HCT116 (cell line): Measurements from ENCODE around the gene HLA-F. TPM values are rescaled to one million over a fixed set of nuclear protein-coding genes. Genes with fewer than 3 reads are reported as not detected.
A peak's percentile ranks its signal among the peaks of the same experiment; 100 is the strongest.

Experiments used
- ATAC-seq: fragments of 200-7000 bp; cut with Tn5 transposase; 2 replicates; pipeline ENCODE4 v1.9.1; 2020; ENCODE audit warnings: mild to moderate bottlenecking, moderate library complexity
- BruUV-seq: library from RNA; stranded (reverse); fragments of 400-500 nt; replicated peaks from 2 replicates; lab custom pipeline; 2021; lab: Mats Ljungman, UMichigan
- CTCF ChIA-PET: fragments of 300-600 bp; sonication (Branson Sonifier 250); formaldehyde crosslinking; loops from one replicate; lab custom pipeline; 2021; ENCODE audit warnings: antibody characterized with exemption; lab: Charles Lee
- POLR2A ChIA-PET: fragments of 300-600, 350-600 bp; sonication (Branson Sonifier 250); formaldehyde crosslinking; loops from one replicate; lab custom pipeline; 2021; ENCODE audit warnings: antibody characterized with exemption; lab: Charles Lee
- RAD21 ChIA-PET, 2 experiments: fragments of 300-600 bp; sonication (Branson Sonifier 250); formaldehyde crosslinking; loops; one replicate each; lab custom pipeline; 2023; ENCODE audit warnings: low total read pairs in 2 of 2; ENCODE audit not compliant: uncharacterized antibody in 2 of 2, unreplicated experiment in 2 of 2, low non-redundant PET in 1 of 2; lab: Charles Lee
- DNase-seq: peaks from one replicate; pipeline ENCODE4 v3.0.0-alpha.2; 2010; ENCODE audit warnings: low read depth, low spot score
- H2AFZ ChIP-seq: fragments of 200-600 bp; shearing (Covaris generic), sonication (generic); 2 replicates; pipeline ENCODE4 v1.6.1; 2017; ENCODE audit warnings: low read depth, mixed run types, mixed read lengths, antibody characterized with exemption, low read length; ENCODE audit not compliant: poor library complexity, severe bottlenecking
- H3K27ac ChIP-seq: 2 replicates; pipeline ENCODE4 v1.5.1; 2012; ENCODE audit warnings: low read depth, low read length
- H3K27me3 ChIP-seq: fragments of 200-600 bp; sonication (generic); 2 replicates; pipeline ENCODE4 v1.6.1; 2016; ENCODE audit warnings: mixed run types, low read length, mixed read lengths; ENCODE audit not compliant: insufficient read depth
- H3K36me3 ChIP-seq, 2 experiments: fragments of 200-500 bp in 1 of 2; fragments of 200-600 bp in 1 of 2; sonication (Bioruptor generic) in 1 of 2; sonication (generic) in 1 of 2; 2 replicates each; pipeline versions ENCODE4 v1.5.1 to v1.6.1; 2014 to 2016; ENCODE audit warnings: low read length in 2 of 2, inconsistent platforms in 1 of 2, mixed read lengths in 1 of 2, mixed run types in 1 of 2; ENCODE audit not compliant: insufficient read depth in 2 of 2, control insufficient read depth in 1 of 2
- H3K4me1 ChIP-seq, 2 experiments: fragments of 200-600 bp in 1 of 2; sonication (generic) in 1 of 2; 2 replicates each; pipeline versions ENCODE4 v1.5.1 to v1.6.1; 2012 to 2017; ENCODE audit warnings: low read length in 2 of 2, inconsistent platforms in 1 of 2, mild to moderate bottlenecking in 1 of 2, mixed read lengths in 1 of 2, mixed run types in 1 of 2, moderate library complexity in 1 of 2; ENCODE audit not compliant: insufficient read depth in 2 of 2, control insufficient read depth in 1 of 2
- H3K4me2 ChIP-seq: fragments of 200-600 bp; sonication (generic); 2 replicates; pipeline ENCODE4 v1.6.1; 2017; ENCODE audit warnings: mixed run types, low read length, mixed read lengths
- H3K4me3 ChIP-seq, 2 experiments: fragments of 200-600 bp in 1 of 2; sonication (generic) in 1 of 2; replicated peaks in 1 of 2; 2 replicates each; pipeline ENCODE4 v1.5.1; 2011 to 2016; ENCODE audit warnings: low read length in 2 of 2, control low read depth in 1 of 2, low read depth in 1 of 2, mild to moderate bottlenecking in 1 of 2, mixed read lengths in 1 of 2, mixed run types in 1 of 2
- H3K79me2 ChIP-seq: fragments of 200-600 bp; sonication (generic); 2 replicates; pipeline ENCODE4 v1.6.1; 2017; ENCODE audit warnings: mild to moderate bottlenecking, mixed run types, low read length, moderate library complexity, mixed read lengths; ENCODE audit not compliant: insufficient read depth
- H3K9ac ChIP-seq: fragments of 200-600 bp; sonication (generic); 2 replicates; pipeline ENCODE4 v1.6.1; 2016; ENCODE audit warnings: low read length, mixed read lengths
- H3K9me2 ChIP-seq: fragments of 200-600 bp; sonication (generic), shearing (Covaris generic); 2 replicates; pipeline ENCODE4 v1.6.1; 2017; ENCODE audit warnings: mixed run types, mild to moderate bottlenecking, moderate library complexity; ENCODE audit not compliant: insufficient read depth
- H3K9me3 ChIP-seq, 2 experiments: fragments of 200-500 bp in 1 of 2; fragments of 200-600 bp in 1 of 2; sonication (Bioruptor generic) in 1 of 2; sonication (generic) in 1 of 2; 2 replicates each; pipeline ENCODE4 v1.6.1; 2014 to 2017; ENCODE audit warnings: low read length in 2 of 2, mixed read lengths in 2 of 2, inconsistent platforms in 1 of 2, low read depth in 1 of 2, mild to moderate bottlenecking in 1 of 2, mixed run types in 1 of 2, moderate library complexity in 1 of 2; ENCODE audit not compliant: control insufficient read depth in 1 of 2, insufficient read depth in 1 of 2
- H4K20me1 ChIP-seq: fragments of 200-600 bp; sonication (generic), shearing (Covaris generic); 2 replicates; pipeline ENCODE4 v1.6.1; 2017; ENCODE audit warnings: mixed run types, mild to moderate bottlenecking, moderate library complexity; ENCODE audit not compliant: insufficient read depth
- CBX3 ChIP-seq: IDR thresholded peaks from 2 replicates; pipeline ENCODE4 v1.6.1; 2012; ENCODE audit warnings: low read depth
- CTCF ChIP-seq, 3 experiments: fragments of 200-600 bp in 1 of 3; sonication (generic) in 1 of 3; IDR thresholded peaks in 2 of 3; conservative IDR thresholded peaks in 1 of 3; 2 replicates each; pipeline ENCODE4 v1.5.1; 2012 to 2017; ENCODE audit warnings: low read depth in 2 of 3, low read length in 2 of 3, antibody characterized with exemption in 1 of 3, borderline replicate concordance in 1 of 3, control low read depth in 1 of 3, mild to moderate bottlenecking in 1 of 3, mixed read lengths in 1 of 3, mixed run types in 1 of 3, moderate library complexity in 1 of 3; ENCODE audit not compliant: insufficient read depth in 1 of 3
- ELF1 ChIP-seq: IDR thresholded peaks from 2 replicates; pipeline ENCODE4 v1.6.1; 2012; ENCODE audit warnings: low read depth, borderline replicate concordance
- FOSL1 ChIP-seq: IDR thresholded peaks from 2 replicates; pipeline ENCODE4 v1.6.1; 2012; ENCODE audit warnings: low read depth
- POLR2A ChIP-seq: IDR thresholded peaks from 2 replicates; pipeline ENCODE4 v1.7.0; 2011; ENCODE audit warnings: borderline replicate concordance; ENCODE audit not compliant: insufficient read depth, insufficient read length; ENCODE audit errors: extremely low read depth
- RAD21 ChIP-seq: IDR thresholded peaks from 2 replicates; pipeline ENCODE4 v1.6.1; 2012; ENCODE audit warnings: low read depth, mild to moderate bottlenecking
- REST ChIP-seq: IDR thresholded peaks from 2 replicates; pipeline ENCODE4 v1.6.1; 2012; ENCODE audit warnings: low read depth
- SIN3A ChIP-seq: IDR thresholded peaks from 2 replicates; pipeline ENCODE4 v1.6.1; 2012; ENCODE audit warnings: low read depth
- SP1 ChIP-seq: IDR thresholded peaks from 2 replicates; pipeline ENCODE4 v1.6.1; 2012; ENCODE audit warnings: low read depth
- SRF ChIP-seq: IDR thresholded peaks from 2 replicates; pipeline ENCODE4 v1.6.1; 2012; ENCODE audit warnings: low read depth
- ZNF274 ChIP-seq: fragments of 200-500 bp; sonication (Bioruptor generic); IDR thresholded peaks from 2 replicates; pipeline ENCODE4 v1.6.1; 2014; ENCODE audit warnings: mild to moderate bottlenecking, low read depth, low read length, inconsistent platforms
- intact Hi-C: fragments of 100-400 bp; cut with micrococcal nuclease; formaldehyde crosslinking; loops from 2 replicates; pipeline ENCODE4 v1.10.0; 2022
- total RNA-seq: library from RNA; stranded (reverse); gene quantifications from one replicate; pipeline ENCODE4 v1.2.1, GENCODE V29; 2021; ENCODE audit not compliant: unreplicated experiment

Gene HLA-F
- total RNA-seq, 1 experiment from 2014 or later, result 24.6 TPM

- no peak for TF ChIP-seq ZNF274
- TF ChIP-seq POLR2A, result no peak
- no peak for TF ChIP-seq SP1
- TF ChIP-seq RAD21, result no peak
- no peak for TF ChIP-seq FOSL1
- TF ChIP-seq CBX3, result no peak
- TF ChIP-seq, all 23 proteins: peak for 0
- H3K79me2 ChIP-seq, result no peaks in the 10 kb centered on the region
- H3K36me3 ChIP-seq, result no peaks in the 10 kb centered on the region
- DNase-seq, result no peak
- H3K9me2 ChIP-seq, result no peaks in the 10 kb centered on the region
- H3K4me1 ChIP-seq, result peaks cover 0 to 7% of the 10 kb centered on the region in 2 experiments; a peak in 1 of 4 replicates
- no peak for ATAC-seq
- no peak overlapping the region for H2AFZ ChIP-seq
- no TSS peak for BruUV-seq
- H4K20me1 ChIP-seq, result no peaks in the 10 kb centered on the region
- no peak overlapping the region for H3K27ac ChIP-seq
- ChIA-PET RAD21 (interaction anchor here in 1 of 2 experiments (0.7 kb wide), 1 partner anchor 71 kb away, joined by 4 read pairs; no protein-coding TSS in a partner anchor), CTCF (interaction anchor here (2.8 kb wide), 1 partner anchor 30 kb away, joined by 11 read pairs; no protein-coding TSS in a partner anchor), POLR2A (no interaction called here)
- no peak overlapping the region for H3K4me2 ChIP-seq
- H3K9ac ChIP-seq, result no peak overlapping the region
- H3K9me3 ChIP-seq, result no peaks in the 10 kb centered on the region
- H3K4me3 ChIP-seq, result no peak overlapping the region
- intact Hi-C loops, result no loop called here
- H3K27me3 ChIP-seq, result no peaks in the 10 kb centered on the region
Observed at GRCh38 chr6:29679962-29680361, 43.3 kb upstream of the HLA-F start.

GRCh38 chr6:29680416-29680815, 42.8 kb upstream of the HLA-F start:
- Histone ChIP-seq H3K27ac (no peak overlapping the region), H4K20me1 (no peaks in the 10 kb centered on the region), H3K9me3 (no peaks in the 10 kb centered on the region), H3K4me3 (no peak overlapping the region), H3K79me2 (no peaks in the 10 kb centered on the region), H3K9me2 (no peaks in the 10 kb centered on the region), H3K4me2 (no peak overlapping the region), H3K27me3 (no peaks in the 10 kb centered on the region), H3K9ac (no peak overlapping the region), H2AFZ (no peak overlapping the region), H3K36me3 (no peaks in the 10 kb centered on the region), H3K4me1 (peaks cover 0 to 7% of the 10 kb centered on the region in 2 experiments; a peak in 1 of 4 replicates)
- POLR2A ChIA-PET, result no interaction called here
- ATAC-seq (no peak), DNase-seq (no peak)
- TF ChIP-seq CTCF (IDR thresholded peaks at IDR 0.05 in 2 of 3, conservative IDR thresholded peaks at IDR 0.05 in 1 of 3; ENCODE audit: borderline replicate concordance in 1 of 3, insufficient read depth in 1 of 3, low read depth in 2 of 3, low read length in 2 of 3) (peak in 1 of 3 experiments; percentile 22; a peak in 1 of 6 replicates), SRF (no peak), FOSL1 (no peak), SIN3A (no peak), SP1 (no peak), REST (no peak), ELF1 (no peak)
- BruUV-seq, result no TSS peak
- intact Hi-C loops, result no loop called here
- RAD21 ChIA-PET, result no interaction called here
- CTCF ChIA-PET, result no interaction called here
